Measurements from ENCODE around the gene FAM200C. TPM values are rescaled to one million over a fixed set of nuclear protein-coding genes. Genes with fewer than 3 reads are reported as not detected.

The FAM200C gene
- total and polyA plus RNA-seq, 2 of the 13 experiments (the other 11 are each of a cell fraction or from before 2014, with no cell fraction given), result 3.2 to 4.7 TPM

DNA sequence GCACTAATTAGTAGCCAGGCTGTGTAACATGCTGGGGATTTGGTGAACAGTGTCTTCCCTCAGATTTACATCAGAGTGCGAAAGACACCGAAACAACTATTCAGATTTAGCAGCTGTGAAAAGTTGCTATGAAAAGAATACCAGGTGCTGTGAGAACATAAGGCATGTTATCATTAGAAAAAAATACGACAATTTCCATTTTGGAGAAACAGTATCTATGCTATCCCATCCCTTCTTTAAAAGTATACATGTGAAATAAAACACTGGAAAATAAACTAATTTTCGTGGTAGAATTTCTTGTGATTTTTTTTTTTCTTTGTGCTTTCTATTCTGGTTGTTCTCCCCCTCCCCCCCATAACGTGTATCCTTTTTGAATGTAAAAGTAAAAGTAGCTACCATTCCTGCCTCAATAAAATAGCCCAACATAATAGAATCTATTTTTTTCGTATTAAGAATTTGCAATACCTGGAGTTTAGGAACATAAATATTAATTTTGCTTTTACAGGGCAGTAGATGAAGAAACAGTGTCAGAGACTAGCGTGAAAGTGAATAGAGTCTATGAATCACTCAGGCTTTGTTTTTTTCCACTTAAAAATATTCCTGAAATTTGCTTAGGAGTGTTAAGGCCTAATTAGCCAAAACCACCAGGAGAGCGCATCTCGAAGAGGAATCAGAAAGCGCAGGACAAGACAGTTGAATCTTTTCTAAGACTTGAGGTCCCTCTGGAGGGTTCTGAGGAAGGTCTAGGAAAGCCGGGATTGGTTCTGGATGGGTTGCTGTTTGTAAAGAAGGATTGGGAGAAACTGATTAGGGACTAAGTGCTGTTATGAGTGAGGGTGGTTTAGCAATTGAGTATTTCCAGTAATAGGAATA lies 19.8 kb upstream of the FAM200C start (continued):
- TF ChIP-seq MAZ (IDR thresholded peaks at IDR 0.05; ENCODE audit: borderline replicate concordance, low read depth, low read length), result no peak
- 0 out of 2 replicates have a peak, but pooled peaks have one; percentile 7 for TF ChIP-seq MAZ (CRISPR knock-in tag; IDR thresholded peaks at IDR 0.05; ENCODE audit: low read depth)
- TF ChIP-seq, protein P1, sequence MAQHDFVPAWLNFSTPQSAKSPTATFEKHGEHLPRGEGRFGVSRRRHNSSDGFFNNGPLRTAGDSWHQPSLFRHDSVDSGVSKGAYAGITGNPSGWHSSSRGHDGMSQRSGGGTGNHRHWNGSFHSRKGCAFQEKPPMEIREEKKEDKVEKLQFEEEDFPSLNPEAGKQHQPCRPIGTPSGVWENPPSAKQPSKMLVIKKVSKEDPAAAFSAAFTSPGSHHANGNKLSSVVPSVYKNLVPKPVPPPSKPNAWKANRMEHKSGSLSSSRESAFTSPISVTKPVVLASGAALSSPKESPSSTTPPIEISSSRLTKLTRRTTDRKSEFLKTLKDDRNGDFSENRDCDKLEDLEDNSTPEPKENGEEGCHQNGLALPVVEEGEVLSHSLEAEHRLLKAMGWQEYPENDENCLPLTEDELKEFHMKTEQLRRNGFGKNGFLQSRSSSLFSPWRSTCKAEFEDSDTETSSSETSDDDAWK (CRISPR knock-in tag; IDR thresholded peaks at IDR 0.05), result no peak

DNA sequence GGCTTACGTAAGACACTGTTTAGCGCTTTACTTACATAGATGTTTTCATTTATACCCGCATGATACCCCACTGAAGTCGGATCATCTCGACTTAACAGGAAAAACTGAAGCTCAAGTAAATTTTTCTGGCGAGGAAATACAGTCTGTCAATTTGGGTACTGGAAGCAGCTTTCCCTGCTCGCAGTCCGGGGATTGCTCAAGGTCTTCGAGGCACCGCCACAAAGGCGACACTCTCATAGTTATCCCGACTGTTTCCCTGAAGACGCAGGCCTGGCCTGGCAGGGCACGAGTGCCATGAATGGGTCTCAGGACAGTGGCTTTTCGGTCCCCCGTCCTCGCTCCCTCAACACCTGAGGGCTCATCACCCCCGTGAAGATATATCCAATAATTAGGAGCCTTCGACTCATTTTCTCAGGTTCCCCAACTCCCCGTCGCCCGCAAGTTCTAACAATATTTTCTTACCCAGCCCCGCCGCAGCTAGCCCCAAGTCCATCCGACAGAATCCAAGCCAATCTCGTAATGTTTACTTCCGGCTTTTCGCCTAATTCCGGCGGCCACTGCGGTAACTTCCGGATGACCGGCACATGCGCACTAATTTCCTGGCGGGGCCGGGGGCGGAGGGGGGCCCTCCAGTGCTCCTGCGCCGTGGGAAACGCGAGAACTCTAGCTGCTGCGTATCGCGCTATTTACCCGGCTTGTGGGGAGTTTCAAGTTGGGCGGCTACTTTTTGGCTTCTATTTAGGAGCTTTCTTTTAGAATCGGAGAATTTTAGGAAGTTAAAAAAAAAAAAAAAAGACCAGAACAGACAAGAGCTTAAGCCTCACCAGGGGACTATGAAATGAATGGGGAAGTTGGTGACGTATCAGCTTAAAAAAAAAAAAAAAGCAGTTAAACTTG lies 19.0 kb upstream of the FAM200C start, which contains the start of gene SLU7:
Gene SLU7, minus strand, starts transcription at position 521 of the 897 bp plus-strand sequence. CDS start 3,787 bp downstream, outside the sequence.
- Histone ChIP-seq H3K9ac (ENCODE audit: insufficient read depth, low read depth, low read length) (peak within 1 kb of the TSS; percentile 98), H3K27ac (ENCODE audit: extremely low read length, insufficient read depth, low read length) (peak within 1 kb of the TSS; percentile 80), H3K4me1 (ENCODE audit: insufficient read depth, low read length) (peaks cover 47% of the 10 kb centered on the region), H3K79me2 (ENCODE audit: insufficient read depth, low read length) (peaks cover 54% of the 10 kb centered on the region), H2AFZ (ENCODE audit: low read length) (peak within 1 kb of the TSS; percentile 94), H3K27me3 (ENCODE audit: control insufficient read depth in 1 of 2, insufficient read depth in 2 of 2, low read length in 2 of 2) (no peaks in the 10 kb centered on the region; a peak in 1 of 5 replicates), H3K4me2 (ENCODE audit: low read depth, low read length) (peak within 1 kb of the TSS; percentile 87), H4K20me1 (ENCODE audit: insufficient read depth, low read length) (no peaks in the 10 kb centered on the region; the same call in 1 of the 2 replicates), H3K36me3 (replicated peaks in 1 of 2; ENCODE audit: control insufficient read depth in 1 of 2, insufficient read depth in 2 of 2, low read length in 2 of 2) (peaks cover 0 to 10% of the 10 kb centered on the region in 2 experiments; a peak in 3 of 5 replicates), H3K9me3 (ENCODE audit: low read length) (no peaks in the 10 kb centered on the region), H3K4me3 (replicated peaks in 1 of 3; ENCODE audit: insufficient read depth in 1 of 3, low read depth in 2 of 3, low read length in 3 of 3) (peak within 1 kb of the TSS; percentile 81 to 99 (median 96))
- CTCF ChIA-PET (ENCODE audit: low intra/inter-chr PET ratio, low total read pairs), result no interaction called here
- FAIRE-seq (peak; percentile 67), DNase-seq (ENCODE audit: low spot score) (peak; percentile 90), ATAC-seq (peak; percentile 85)
- BruUV-seq (replicated peaks), result TSS peak; percentile 87
- intact Hi-C loops (cut with micrococcal nuclease; ENCODE audit: unreplicated experiment), result loop anchor here (2.0 kb wide), 1 partner anchor 58 kb away; no protein-coding TSS in a partner anchor
- in situ Hi-C loops (cut with HindIII; ENCODE audit: extremely low pct_ligation_motif_present, low pct_unique_long_range_greater_than_20kb), result no loop called here
- 1% methylated on average over 42 of the region's 48 CpGs for WGBS (ENCODE audit: low lambda C conversion rate)
- POLR2A ChIA-PET, result interaction anchor here (0.9 to 3.3 kb wide), 9 partner anchors 8 to 474 kb away, joined by 4 to 15 read pairs (median 4); partner anchors contain the start of genes FAM200C and PWWP2A
- no peak for TF ChIP-seq NFE2L2 (IDR thresholded peaks at IDR 0.05; ENCODE audit: low read length)
- peak; percentile 65 for TF ChIP-seq CREM (IDR thresholded peaks at IDR 0.05)
- TF ChIP-seq CREM (CRISPR knock-in tag; IDR thresholded peaks at IDR 0.05), result no peak
- peak; percentile 87 for TF ChIP-seq PHF20 (CRISPR knock-in tag; IDR thresholded peaks at IDR 0.05)
- TF ChIP-seq NBN (conservative IDR thresholded peaks at IDR 0.05), result no peak
- no peak for TF ChIP-seq BRD4 (CRISPR knock-in tag; IDR thresholded peaks at IDR 0.05)
- TF ChIP-seq MIER2 (CRISPR knock-in tag; IDR thresholded peaks at IDR 0.05), result no peak
- TF ChIP-seq ZNF572 (CRISPR knock-in tag; IDR thresholded peaks at IDR 0.05), result no peak
- no peak for TF ChIP-seq ZNF337 (CRISPR knock-in tag; IDR thresholded peaks at IDR 0.05; ENCODE audit: borderline replicate concordance, low read depth)
- TF ChIP-seq, protein P2, sequence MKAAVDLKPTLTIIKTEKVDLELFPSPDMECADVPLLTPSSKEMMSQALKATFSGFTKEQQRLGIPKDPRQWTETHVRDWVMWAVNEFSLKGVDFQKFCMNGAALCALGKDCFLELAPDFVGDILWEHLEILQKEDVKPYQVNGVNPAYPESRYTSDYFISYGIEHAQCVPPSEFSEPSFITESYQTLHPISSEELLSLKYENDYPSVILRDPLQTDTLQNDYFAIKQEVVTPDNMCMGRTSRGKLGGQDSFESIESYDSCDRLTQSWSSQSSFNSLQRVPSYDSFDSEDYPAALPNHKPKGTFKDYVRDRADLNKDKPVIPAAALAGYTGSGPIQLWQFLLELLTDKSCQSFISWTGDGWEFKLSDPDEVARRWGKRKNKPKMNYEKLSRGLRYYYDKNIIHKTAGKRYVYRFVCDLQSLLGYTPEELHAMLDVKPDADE (CRISPR knock-in tag; IDR thresholded peaks at IDR 0.05), result no peak
- no peak for TF ChIP-seq ZNF546 (CRISPR knock-in tag; conservative IDR thresholded peaks at IDR 0.05)
- TF ChIP-seq ZFP41 (CRISPR knock-in tag; IDR thresholded peaks at IDR 0.05; ENCODE audit: borderline replicate concordance), result no peak
- TF ChIP-seq, protein P3, sequence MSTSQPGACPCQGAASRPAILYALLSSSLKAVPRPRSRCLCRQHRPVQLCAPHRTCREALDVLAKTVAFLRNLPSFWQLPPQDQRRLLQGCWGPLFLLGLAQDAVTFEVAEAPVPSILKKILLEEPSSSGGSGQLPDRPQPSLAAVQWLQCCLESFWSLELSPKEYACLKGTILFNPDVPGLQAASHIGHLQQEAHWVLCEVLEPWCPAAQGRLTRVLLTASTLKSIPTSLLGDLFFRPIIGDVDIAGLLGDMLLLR (CRISPR knock-in tag; IDR thresholded peaks at IDR 0.05), result no peak
- no peak for TF ChIP-seq ZNF326 (CRISPR knock-in tag; IDR thresholded peaks at IDR 0.05; ENCODE audit: borderline replicate concordance)
- TF ChIP-seq, protein P4, sequence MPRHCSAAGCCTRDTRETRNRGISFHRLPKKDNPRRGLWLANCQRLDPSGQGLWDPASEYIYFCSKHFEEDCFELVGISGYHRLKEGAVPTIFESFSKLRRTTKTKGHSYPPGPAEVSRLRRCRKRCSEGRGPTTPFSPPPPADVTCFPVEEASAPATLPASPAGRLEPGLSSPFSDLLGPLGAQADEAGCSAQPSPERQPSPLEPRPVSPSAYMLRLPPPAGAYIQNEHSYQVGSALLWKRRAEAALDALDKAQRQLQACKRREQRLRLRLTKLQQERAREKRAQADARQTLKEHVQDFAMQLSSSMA (CRISPR knock-in tag; IDR thresholded peaks at IDR 0.05), result no peak

Data from HepG2 (cell line).